NCI-H82 treated with DMSO at 0.1 percent for 48 hours (cell line): Measurements from ENCODE around the gene TRAK1.

Source experiments
- DNase-seq: peaks from one replicate; lab custom pipeline; 2025; ENCODE audit not compliant: unreplicated experiment; lab: John Stamatoyannopoulos, UW

Gene TRAK1

DNA sequence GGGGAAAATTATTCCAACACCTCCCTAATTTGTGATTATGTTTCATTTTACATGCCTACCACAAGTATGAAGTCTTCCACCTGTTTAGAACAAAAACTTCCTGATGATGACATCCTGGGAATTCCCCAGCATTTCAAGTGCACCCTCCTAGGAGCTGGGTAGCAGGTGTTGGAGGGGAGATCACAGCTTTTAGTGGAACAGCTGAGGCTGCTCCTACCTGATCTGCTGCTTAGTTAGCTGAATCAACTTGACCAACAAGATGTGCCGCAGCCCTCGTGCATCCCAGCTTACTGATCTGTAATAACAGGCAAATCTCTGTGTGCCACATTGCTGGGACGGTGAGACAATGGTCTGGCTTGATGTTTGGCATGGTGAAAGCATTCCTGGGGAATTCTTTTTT is 29.7 kb downstream of the TRAK1 start:
- DNase-seq = no peak

GRCh38 chr3:42122261-42123011 is 31.3 kb downstream of the TRAK1 start:
- DNase-seq = no peak

GRCh38 chr3:42123012-42123581 is 31.9 kb downstream of the TRAK1 start:
- DNase-seq = no peak

GRCh38 chr3:42123824-42124658 is 32.9 kb downstream of the TRAK1 start:
- no peak for DNase-seq

DNA sequence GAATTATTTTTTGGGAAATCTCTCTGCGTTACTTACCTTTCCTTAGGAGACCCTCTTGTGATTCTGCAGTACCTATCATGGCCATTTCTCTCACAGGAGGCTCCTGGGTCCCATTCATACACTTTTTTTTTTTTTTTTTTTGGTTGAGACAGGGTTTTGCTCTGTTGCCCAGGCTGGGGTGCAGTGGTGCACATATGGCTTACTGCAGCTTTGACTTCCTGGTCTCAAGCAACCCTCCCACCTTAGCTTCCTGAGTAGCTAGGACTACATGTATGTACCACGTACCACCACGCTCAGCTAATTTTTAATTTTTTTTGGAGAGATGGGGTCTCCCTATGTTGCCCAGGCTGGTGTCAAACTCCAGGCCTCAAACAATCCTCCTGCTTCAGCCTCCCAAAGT is 36.1 kb downstream of the TRAK1 start:
- DNase-seq = no peak

- DNase-seq = no peak
Measured at GRCh38 chr3:42128526-42128925, 37.4 kb downstream of the TRAK1 start.

DNA sequence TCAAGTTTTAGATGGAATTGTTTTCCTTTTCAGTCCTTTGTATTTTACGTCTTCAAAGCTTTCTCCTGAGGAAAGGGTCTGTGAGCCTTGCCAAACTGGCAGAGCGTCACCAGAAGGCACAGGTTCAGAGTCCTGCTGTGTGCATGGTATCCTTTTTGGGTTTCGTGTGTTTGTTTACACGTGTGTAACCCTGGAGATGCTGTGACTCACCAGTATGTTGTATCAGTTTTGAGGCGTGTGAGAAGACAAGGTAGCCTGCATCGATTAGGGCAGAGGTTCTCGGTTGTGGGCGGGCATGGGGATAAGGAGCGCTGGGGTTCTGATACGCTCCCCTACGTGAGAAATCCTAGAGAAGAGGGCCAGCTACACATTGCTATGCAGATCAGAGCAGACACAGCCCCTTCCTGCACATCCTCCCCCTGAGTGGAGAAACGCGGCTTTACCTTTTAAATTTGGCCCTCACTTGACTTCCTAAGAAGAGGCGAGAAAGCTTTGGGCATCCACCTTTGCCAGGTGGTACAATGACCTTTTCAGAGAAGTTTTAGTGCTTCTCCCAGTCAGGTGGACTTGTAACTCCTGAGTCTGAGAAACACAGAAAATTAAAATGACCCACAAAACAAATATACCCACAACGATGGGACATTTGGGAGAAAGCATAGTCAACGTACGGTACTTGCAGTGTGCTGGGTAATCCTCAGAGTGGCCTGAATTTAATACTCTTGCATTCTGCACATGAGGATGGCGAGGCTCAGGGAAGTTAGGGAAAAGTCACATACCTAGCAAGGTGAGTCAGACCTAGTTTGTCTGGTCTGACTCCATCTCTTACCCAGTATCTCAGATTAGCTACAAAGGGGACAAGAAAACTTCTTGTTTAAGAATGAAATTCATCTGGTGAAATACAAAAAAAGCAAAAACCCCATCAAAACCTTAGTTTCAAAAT is 38.1 kb downstream of the TRAK1 start:
- DNase-seq = no peak

DNA sequence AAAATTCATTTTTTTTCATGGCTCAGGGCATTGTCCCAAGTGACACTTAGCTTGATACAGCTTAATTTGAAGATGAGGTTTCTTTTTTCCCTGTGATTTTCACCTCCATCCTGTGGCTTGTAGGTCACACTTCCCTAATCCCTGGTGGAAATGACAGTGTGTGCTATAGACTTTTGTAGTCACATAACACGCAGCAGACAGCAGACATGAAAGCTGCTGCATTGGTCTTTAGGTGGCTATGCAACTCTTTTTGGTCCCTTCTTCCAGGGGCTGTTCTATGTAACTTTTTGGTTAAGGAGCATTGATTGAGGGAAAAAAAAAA is 38.8 kb downstream of the TRAK1 start:
- DNase-seq = no peak

- no peak for DNase-seq
Measured at GRCh38 chr3:42130329-42131070, 39.3 kb downstream of the TRAK1 start.

GRCh38 chr3:42133500-42134298 is 42.5 kb downstream of the TRAK1 start:
- no peak for DNase-seq

GRCh38 chr3:42134867-42135464 is 43.8 kb downstream of the TRAK1 start:
- DNase-seq = no peak

- DNase-seq = no peak
Measured at GRCh38 chr3:42139621-42140453, 48.7 kb downstream of the TRAK1 start.

- no peak for DNase-seq
Measured at GRCh38 chr3:42140665-42141203, 49.6 kb downstream of the TRAK1 start.

DNA sequence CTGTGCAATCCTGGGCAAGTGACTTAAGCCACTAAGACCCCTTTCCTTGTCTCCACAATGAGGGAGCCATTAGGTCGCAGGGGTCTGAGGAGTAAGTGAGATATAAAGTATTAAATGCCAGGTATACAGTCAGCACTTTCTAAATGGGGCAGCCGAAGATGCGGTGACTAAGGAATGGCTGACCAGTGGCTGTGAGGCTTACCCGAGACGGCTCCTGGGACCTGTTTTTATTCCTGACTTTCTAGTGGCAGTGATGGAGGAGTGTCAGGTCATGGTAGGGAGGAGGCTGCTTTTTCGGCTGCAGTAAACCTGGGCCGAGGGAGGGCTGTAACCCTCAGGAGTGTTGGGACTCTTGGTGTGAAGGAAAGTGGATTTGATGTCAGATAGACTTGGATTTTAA is 52.3 kb downstream of the TRAK1 start:
- no peak for DNase-seq

- no peak for DNase-seq
Measured at GRCh38 chr3:42144209-42144608, 53.1 kb downstream of the TRAK1 start.

DNA sequence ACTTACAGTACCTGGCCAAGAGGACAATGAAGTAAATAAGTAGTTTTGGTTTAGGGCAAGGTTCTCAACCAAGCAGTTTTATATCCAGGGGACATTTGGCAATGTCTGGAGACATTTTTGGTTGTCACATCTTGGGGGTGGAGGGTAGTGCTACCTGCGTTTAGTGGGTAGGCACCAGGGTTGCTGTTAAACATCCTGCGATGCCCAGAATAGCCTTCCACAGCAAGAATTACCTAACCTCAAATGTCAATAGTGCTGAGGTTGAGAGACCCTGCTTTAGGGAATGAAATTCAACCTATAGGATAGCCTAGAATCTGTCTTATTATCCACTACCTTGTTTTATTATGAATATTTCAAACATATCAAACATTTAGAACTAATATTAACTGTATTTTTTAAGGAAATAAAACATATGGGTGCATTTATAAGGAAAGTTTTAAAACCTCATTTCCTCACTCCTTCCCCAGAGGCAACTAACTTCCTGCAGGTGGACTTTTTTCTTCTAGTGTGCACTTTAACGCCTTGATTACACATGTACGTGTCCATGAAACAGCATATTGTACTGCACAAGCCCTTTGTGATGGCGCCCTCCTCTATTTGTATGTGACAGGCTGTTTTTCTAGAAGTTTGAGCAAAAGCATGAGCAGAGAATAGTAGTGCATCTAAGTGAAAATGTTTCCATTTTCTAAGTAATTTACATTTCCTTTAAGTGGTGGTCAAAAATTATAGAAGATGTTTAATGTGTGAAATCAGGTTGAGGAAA is 57.1 kb downstream of the TRAK1 start:
- DNase-seq = no peak

- DNase-seq = no peak
Measured at GRCh38 chr3:42148982-42149432, 57.9 kb downstream of the TRAK1 start.
